Subcutaneous abdominal adipose tissue (tissue), 5 donors: ENCODE results near the gene ELFN1.

Experiments
- H3K27ac ChIP-seq: one replicate; pipeline ENCODE4 v1.7.0; 2013; ENCODE audit warnings: low read depth, mild to moderate bottlenecking, inconsistent platforms, low read length, moderate library complexity
- H3K27me3 ChIP-seq, 5 donors: one replicate each; pipeline ENCODE4 v1.7.0; 2013; ENCODE audit warnings: low read length in 5 of 5, inconsistent platforms in 1 of 5; ENCODE audit not compliant: control insufficient read depth in 5 of 5, insufficient read depth in 4 of 5
- H3K36me3 ChIP-seq, 5 donors: one replicate each; pipeline ENCODE4 v1.7.0; 2013; ENCODE audit warnings: low read length in 5 of 5; ENCODE audit not compliant: control insufficient read depth in 5 of 5, insufficient read depth in 5 of 5
- H3K4me1 ChIP-seq, 5 donors: one replicate each; pipeline ENCODE4 v1.7.0; 2013; ENCODE audit warnings: low read length in 5 of 5, mild to moderate bottlenecking in 3 of 5, moderate library complexity in 1 of 5; ENCODE audit not compliant: control insufficient read depth in 5 of 5, insufficient read depth in 5 of 5
- H3K4me3 ChIP-seq, 5 donors: one replicate each; pipeline ENCODE4 v1.7.0; 2013; ENCODE audit warnings: low read length in 5 of 5, low read depth in 1 of 5
- H3K9ac ChIP-seq, 5 donors: one replicate each; pipeline ENCODE4 v1.7.0; 2013; ENCODE audit warnings: low read length in 5 of 5, mild to moderate bottlenecking in 4 of 5, moderate library complexity in 3 of 5
- H3K9me3 ChIP-seq, 5 donors: one replicate each; pipeline ENCODE4 v1.7.0; 2013; ENCODE audit warnings: low read length in 5 of 5; ENCODE audit not compliant: control insufficient read depth in 5 of 5
- donor health status: healthy.
- donor health status: healthy.
- donor health status: healthy.
- donor health status: healthy.
- donor health status: healthy.

The ELFN1 gene

DNA sequence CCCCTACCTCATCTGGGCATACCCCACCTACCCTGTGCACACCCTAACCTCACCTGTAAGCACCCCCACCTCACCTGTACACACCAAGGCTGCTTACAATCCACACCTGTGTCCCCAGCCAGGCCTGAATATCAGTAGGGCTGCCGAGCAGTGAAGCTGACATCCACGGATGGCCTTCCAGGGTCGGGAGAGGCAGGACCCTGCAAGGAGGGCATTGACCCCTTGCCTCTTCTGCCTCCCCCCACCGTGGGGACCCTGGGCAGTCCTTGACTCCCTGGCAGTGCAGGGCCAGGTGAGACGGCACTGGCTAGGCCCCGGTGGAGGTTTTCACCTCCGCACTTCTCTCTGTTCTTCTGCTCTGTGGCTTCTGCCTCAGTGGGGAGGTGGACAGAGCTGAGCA, 37.6 kb upstream of the ELFN1 start:
- no peak overlapping the region for H3K9ac ChIP-seq
- peaks cover 5 to 17% (median 13%) of the 10 kb centered on the region in 5 donors for H3K27me3 ChIP-seq

GRCh38 chr7:1632916-1633785, 36.9 kb upstream of the ELFN1 start:
- H3K9me3 ChIP-seq, result peaks cover 16 to 53% (median 45%) of the 10 kb centered on the region in 5 donors
- no peaks in the 10 kb centered on the region for H3K4me1 ChIP-seq

More for the DNA sequence above, 37.6 kb upstream of the ELFN1 start:
- Histone ChIP-seq H3K27ac (no peak overlapping the region), H3K36me3 (no peaks in the 10 kb centered on the region), H3K4me1 (no peaks in the 10 kb centered on the region), H3K9me3 (peaks cover 13 to 46% (median 39%) of the 10 kb centered on the region in 5 donors), H3K4me3 (no peak overlapping the region)

GRCh38 chr7:1635401-1635800, 34.7 kb upstream of the ELFN1 start:
- no peak overlapping the region for H3K27ac ChIP-seq
- peaks cover 9 to 22% (median 22%) of the 10 kb centered on the region in 5 donors for H3K27me3 ChIP-seq
- H3K9me3 ChIP-seq, result peaks cover 16 to 44% (median 41%) of the 10 kb centered on the region in 5 donors
- no peaks in the 10 kb centered on the region for H3K36me3 ChIP-seq
- no peaks in the 10 kb centered on the region for H3K4me1 ChIP-seq
- H3K4me3 ChIP-seq, result peak overlapping the region in 2 of 5 donors; percentile 1 to 19
- no peak overlapping the region for H3K9ac ChIP-seq

More at GRCh38 chr7:1632916-1633785, 36.9 kb upstream of the ELFN1 start:
- Histone ChIP-seq H3K36me3 (no peaks in the 10 kb centered on the region), H3K4me3 (no peak overlapping the region), H3K9ac (no peak overlapping the region), H3K27me3 (peaks cover 9 to 20% (median 18%) of the 10 kb centered on the region in 5 donors), H3K27ac (no peak overlapping the region)

GRCh38 chr7:1637155-1637554, 32.9 kb upstream of the ELFN1 start:
- H3K9me3 ChIP-seq, result peaks cover 16 to 44% (median 38%) of the 10 kb centered on the region in 5 donors
- H3K4me1 ChIP-seq, result no peaks in the 10 kb centered on the region
- no peak overlapping the region for H3K9ac ChIP-seq
- H3K27ac ChIP-seq, result no peak overlapping the region
- peaks cover 18 to 30% (median 22%) of the 10 kb centered on the region in 5 donors for H3K27me3 ChIP-seq
- no peaks in the 10 kb centered on the region for H3K36me3 ChIP-seq
- no peak overlapping the region for H3K4me3 ChIP-seq

GRCh38 chr7:1638215-1638661, 31.8 kb upstream of the ELFN1 start:
- no peak overlapping the region for H3K4me3 ChIP-seq
- no peaks in the 10 kb centered on the region for H3K36me3 ChIP-seq
- H3K9me3 ChIP-seq, result peaks cover 16 to 44% (median 38%) of the 10 kb centered on the region in 5 donors
- no peak overlapping the region for H3K27ac ChIP-seq
- H3K27me3 ChIP-seq, result peaks cover 18 to 32% (median 23%) of the 10 kb centered on the region in 5 donors
- no peaks in the 10 kb centered on the region for H3K4me1 ChIP-seq
- H3K9ac ChIP-seq, result no peak overlapping the region

- H3K4me3 ChIP-seq, result no peak overlapping the region
- no peaks in the 10 kb centered on the region for H3K4me1 ChIP-seq
- H3K36me3 ChIP-seq, result no peaks in the 10 kb centered on the region
- H3K9me3 ChIP-seq, result peaks cover 16 to 41% (median 38%) of the 10 kb centered on the region in 5 donors
- H3K27me3 ChIP-seq, result peaks cover 16 to 30% (median 26%) of the 10 kb centered on the region in 5 donors
- H3K27ac ChIP-seq, result no peak overlapping the region
- H3K9ac ChIP-seq, result no peak overlapping the region
These were observed 31.0 kb upstream of the ELFN1 start for GRCh38 chr7:1639071-1639470.

DNA sequence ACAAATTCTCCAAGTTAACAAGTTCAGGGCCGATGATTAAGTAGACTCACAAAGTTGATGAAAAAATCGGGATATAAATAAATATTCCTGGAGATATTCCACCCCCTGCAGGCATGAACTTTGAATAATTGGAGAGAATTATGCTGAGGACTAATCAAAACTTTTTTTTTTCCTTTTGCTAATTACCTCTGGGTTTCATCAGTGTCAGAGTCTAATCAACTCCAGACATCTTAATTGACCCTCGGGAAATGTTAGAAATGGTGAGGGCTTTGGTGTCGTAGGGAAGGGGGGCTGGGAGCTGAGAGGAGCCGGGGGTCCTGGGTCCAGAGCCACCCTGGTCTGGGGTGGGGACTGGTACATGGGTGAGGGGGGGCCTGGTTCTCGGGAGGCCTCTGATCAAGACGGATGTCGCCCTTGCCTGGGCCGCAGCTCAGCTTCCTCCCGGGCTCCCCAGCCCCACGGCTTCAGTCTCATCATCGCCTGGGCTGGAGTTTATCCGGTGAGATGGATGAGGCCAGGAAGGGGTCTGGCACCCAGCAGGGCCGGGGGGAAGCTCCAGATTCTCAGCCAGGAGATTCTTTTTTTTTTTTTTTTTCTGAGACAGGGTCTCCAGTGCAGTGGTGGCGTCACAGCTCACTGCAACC, 30.4 kb upstream of the ELFN1 start:
- Histone ChIP-seq H3K9ac (no peak overlapping the region), H3K4me3 (no peak overlapping the region), H3K27ac (no peak overlapping the region), H3K9me3 (peaks cover 12 to 35% (median 32%) of the 10 kb centered on the region in 5 donors), H3K27me3 (peaks cover 21 to 33% (median 26%) of the 10 kb centered on the region in 5 donors), H3K4me1 (no peaks in the 10 kb centered on the region), H3K36me3 (no peaks in the 10 kb centered on the region)

DNA sequence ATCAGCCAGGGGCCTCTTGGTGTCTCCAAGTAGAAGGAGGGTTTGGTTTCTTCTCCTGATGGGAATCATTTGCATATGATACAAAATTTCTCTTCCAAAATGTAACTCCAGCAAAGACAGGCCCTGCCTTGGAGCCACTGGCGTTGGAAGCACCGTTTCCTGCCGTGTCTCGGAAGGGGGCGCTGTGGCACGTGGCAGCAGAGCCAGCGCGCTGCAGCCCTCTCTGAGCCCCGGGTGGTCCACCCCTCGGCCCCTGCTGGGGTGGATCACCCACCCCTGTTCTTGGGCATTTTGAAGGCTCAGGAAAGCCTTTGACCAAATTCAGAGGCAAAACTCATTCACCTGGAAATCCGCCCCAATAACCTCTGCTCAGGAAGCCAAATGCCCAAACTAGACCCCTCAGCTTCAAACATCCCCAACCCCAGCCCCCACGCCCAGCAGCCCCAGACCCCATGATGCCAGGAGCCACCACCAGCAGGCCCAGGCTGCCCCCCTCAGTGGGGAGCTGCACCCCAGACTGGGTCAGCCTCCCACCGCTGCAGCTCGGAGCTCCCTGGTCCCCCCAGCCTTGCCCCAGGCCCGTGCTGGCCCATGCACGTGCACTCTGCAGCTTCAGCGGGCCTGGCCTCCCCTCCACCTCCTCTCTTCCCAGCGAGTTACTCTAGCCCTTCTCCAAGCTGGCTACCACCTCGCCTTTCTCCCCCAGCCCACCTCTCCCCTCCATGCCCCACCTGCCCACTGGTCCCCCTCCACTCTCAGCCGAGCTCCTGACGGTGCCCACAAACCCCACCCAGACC, 29.5 kb upstream of the ELFN1 start:
- Histone ChIP-seq H3K9me3 (peaks cover 7 to 26% (median 24%) of the 10 kb centered on the region in 5 donors), H3K27me3 (peaks cover 26 to 38% (median 33%) of the 10 kb centered on the region in 5 donors), H3K9ac (no peak overlapping the region), H3K27ac (no peak overlapping the region), H3K36me3 (no peaks in the 10 kb centered on the region), H3K4me3 (no peak overlapping the region), H3K4me1 (no peaks in the 10 kb centered on the region)

DNA sequence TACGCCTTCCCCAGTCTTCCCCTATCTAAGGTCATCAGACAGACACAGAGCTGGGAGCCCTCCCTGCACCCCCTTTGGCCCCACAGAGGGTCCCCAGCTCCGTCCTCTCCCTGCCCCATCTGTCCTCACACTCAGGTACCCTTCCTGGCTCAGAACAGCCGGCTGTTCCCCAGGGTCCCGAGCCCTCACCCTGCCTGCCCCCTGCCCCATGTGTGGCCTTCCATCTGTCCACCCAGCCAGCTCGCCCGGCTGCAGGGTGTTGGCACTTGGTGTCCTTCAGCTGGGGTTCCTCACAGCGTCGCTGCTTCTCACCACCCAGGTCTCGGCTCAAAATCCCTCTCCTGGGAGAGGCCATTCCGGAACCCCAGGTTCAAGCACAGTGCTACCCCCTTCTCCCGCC, 28.9 kb upstream of the ELFN1 start:
- Histone ChIP-seq H3K27ac (no peak overlapping the region), H3K27me3 (peaks cover 26 to 43% (median 36%) of the 10 kb centered on the region in 5 donors), H3K4me3 (no peak overlapping the region), H3K9ac (no peak overlapping the region), H3K36me3 (no peaks in the 10 kb centered on the region), H3K9me3 (peaks cover 4 to 20% (median 18%) of the 10 kb centered on the region in 5 donors), H3K4me1 (no peaks in the 10 kb centered on the region)
